Measurements from ENCODE around the gene CYTH3. TPM values are rescaled to one million over a fixed set of nuclear protein-coding genes. Genes with fewer than 3 reads are reported as not detected.
"Not testable (repeated sequence)": the region's sequence is repeated elsewhere in the genome, so short reads cannot be mapped to it uniquely, and the experiment has no call there.

The CYTH3 gene
- total RNA-seq, 1 donor from 2014 or later = 24.9 TPM

DNA sequence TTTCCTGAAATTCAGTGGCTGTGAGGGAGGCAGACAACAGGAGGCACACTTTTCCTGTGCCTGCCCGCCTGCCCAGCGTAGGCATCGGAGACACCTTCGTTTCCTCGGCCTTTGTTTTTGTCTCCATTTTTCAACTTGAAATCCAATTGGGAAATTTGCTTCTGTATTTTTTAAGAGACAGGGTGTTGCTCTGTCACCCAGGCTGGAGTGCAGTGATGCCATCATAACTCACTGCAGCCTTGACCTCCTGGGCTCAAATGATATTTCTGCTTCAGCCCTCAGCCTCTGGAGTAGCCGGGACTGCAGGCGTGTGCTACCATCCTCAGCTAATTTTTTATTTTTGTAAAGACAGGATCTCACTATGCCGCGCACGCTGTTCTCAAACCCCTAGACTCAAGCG, 116.8 kb downstream of the CYTH3 start:
- peaks cover 1% of the 10 kb centered on the region for H3K36me3 ChIP-seq (ENCODE audit: control insufficient read depth, insufficient read depth, low read length)
- TF ChIP-seq CTCF (IDR thresholded peaks at IDR 0.05; ENCODE audit: insufficient read depth, low read length, poor library complexity, severe bottlenecking) = no peak

DNA sequence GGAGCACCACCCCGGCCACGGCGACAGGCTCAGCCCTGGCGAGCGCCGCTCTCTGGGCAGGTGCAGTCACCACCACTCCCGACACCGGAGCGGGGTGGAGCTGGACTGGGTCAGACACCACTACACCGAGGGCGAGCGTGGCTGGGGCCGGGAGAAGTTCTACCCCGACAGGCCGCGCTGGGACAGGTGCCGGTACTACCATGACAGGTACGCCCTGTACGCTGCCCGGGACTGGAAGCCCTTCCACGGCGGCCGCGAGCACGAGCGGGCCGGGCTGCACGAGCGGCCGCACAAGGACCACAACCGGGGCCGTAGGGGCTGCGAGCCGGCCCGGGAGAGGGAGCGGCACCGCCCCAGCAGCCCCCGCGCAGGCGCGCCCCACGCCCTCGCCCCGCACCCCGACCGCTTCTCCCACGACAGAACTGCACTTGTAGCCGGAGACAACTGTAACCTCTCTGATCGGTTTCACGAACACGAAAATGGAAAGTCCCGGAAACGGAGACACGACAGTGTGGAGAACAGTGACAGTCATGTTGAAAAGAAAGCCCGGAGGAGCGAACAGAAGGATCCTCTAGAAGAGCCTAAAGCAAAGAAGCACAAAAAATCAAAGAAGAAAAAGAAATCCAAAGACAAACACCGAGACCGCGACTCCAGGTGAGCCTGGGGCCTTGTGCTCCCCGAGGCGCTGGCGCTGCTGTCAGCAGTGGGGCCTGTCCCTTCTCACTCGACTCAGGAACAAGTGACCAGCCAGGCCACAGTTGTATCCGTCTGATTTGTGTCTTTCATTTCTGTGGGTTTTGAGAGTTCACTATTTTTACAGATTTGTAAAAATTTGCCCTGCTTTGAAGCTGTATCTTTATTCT, 117.7 kb downstream of the CYTH3 start:
- no peak for TF ChIP-seq CTCF (IDR thresholded peaks at IDR 0.05; ENCODE audit: insufficient read depth, low read length, poor library complexity, severe bottlenecking)
- H3K27me3 ChIP-seq (ENCODE audit: control insufficient read depth, insufficient read depth, low read length) = no peaks in the 10 kb centered on the region
- H3K4me3 ChIP-seq (ENCODE audit: low read depth, low read length) = no peak overlapping the region
- no peak for DNase-seq (ENCODE audit: low read depth)
- H3K36me3 ChIP-seq (ENCODE audit: control insufficient read depth, insufficient read depth, low read length) = peaks cover 1% of the 10 kb centered on the region

More for the DNA sequence above, 116.8 kb downstream of the CYTH3 start:
- Histone ChIP-seq H3K27me3 (ENCODE audit: control insufficient read depth, insufficient read depth, low read length) (no peaks in the 10 kb centered on the region), H3K4me3 (ENCODE audit: low read depth, low read length) (no peak overlapping the region)
- DNase-seq (ENCODE audit: low read depth) = no peak

GRCh38 chr7:6153646-6154541, 118.5 kb downstream of the CYTH3 start:
- H3K27me3 ChIP-seq (ENCODE audit: control insufficient read depth, insufficient read depth, low read length) = no peaks in the 10 kb centered on the region
- H3K36me3 ChIP-seq (ENCODE audit: control insufficient read depth, insufficient read depth, low read length) = peaks cover 2% of the 10 kb centered on the region
- no peak overlapping the region for H3K4me3 ChIP-seq (ENCODE audit: low read depth, low read length)
- TF ChIP-seq CTCF (IDR thresholded peaks at IDR 0.05; ENCODE audit: insufficient read depth, low read length, poor library complexity, severe bottlenecking) = no peak
- DNase-seq (ENCODE audit: low read depth) = no peak

GRCh38 chr7:6151994-6152735, 120.3 kb downstream of the CYTH3 start:
- no peak for TF ChIP-seq CTCF (IDR thresholded peaks at IDR 0.05; ENCODE audit: insufficient read depth, low read length, poor library complexity, severe bottlenecking)
- no peak for DNase-seq (ENCODE audit: low read depth)
- Histone ChIP-seq H3K27me3 (ENCODE audit: control insufficient read depth, insufficient read depth, low read length) (no peaks in the 10 kb centered on the region), H3K4me3 (ENCODE audit: low read depth, low read length) (no peak overlapping the region), H3K36me3 (ENCODE audit: control insufficient read depth, insufficient read depth, low read length) (peaks cover 2% of the 10 kb centered on the region)

DNA sequence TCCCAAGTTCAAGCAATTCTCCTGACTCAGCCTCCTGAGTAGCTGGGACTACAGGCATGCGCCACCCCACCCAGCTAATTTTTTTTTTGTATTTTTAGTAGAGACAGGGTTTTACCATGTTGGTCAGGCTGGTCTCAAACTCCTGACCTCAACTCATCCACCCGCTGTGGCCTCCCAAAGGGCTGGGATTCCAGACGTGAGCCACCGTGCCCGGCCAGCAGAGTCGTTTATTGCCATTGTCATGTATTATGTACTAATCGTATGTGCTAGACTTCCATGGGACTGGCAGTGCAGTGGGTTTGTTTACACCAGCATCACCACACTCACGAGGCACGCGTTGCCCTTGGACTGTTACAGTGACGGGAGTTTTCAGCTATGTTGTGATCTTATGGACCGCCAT, 120.9 kb downstream of the CYTH3 start:
- not testable (repeated sequence) for H3K4me3 ChIP-seq (ENCODE audit: low read depth, low read length); H3K36me3 ChIP-seq (ENCODE audit: control insufficient read depth, insufficient read depth, low read length); DNase-seq (ENCODE audit: low read depth); H3K27me3 ChIP-seq (ENCODE audit: control insufficient read depth, insufficient read depth, low read length)

GRCh38 chr7:6149996-6150395, 122.4 kb downstream of the CYTH3 start:
- no peak for TF ChIP-seq CTCF (IDR thresholded peaks at IDR 0.05; ENCODE audit: insufficient read depth, low read length, poor library complexity, severe bottlenecking)
- Histone ChIP-seq H3K36me3 (ENCODE audit: control insufficient read depth, insufficient read depth, low read length) (peaks cover 2% of the 10 kb centered on the region), H3K27me3 (ENCODE audit: control insufficient read depth, insufficient read depth, low read length) (no peaks in the 10 kb centered on the region), H3K4me3 (ENCODE audit: low read depth, low read length) (no peak overlapping the region)
- no peak for DNase-seq (ENCODE audit: low read depth)
